ENCODE results near the gene ABLIM2. TPM values are rescaled to one million over a fixed set of nuclear protein-coding genes. Genes with fewer than 3 reads are reported as not detected.

The ABLIM2 gene
- polyA plus RNA-seq, 3 donors = 0.21 TPM; not detected in 2

- Histone ChIP-seq H3K27me3 (ENCODE audit: control insufficient read depth in 2 of 2, insufficient read depth in 2 of 2, low read length in 2 of 2) (peaks cover 0 to 6% of the 10 kb centered on the region in 2 donors), H3K36me3 (replicated peaks in 1 of 2; ENCODE audit: control insufficient read depth in 1 of 2, insufficient read depth in 2 of 2, low read length in 2 of 2) (no peaks in the 10 kb centered on the region), H2AFZ (ENCODE audit: insufficient read depth, low read depth, low read length, poor library complexity, severe bottlenecking) (no peak overlapping the region), H3K9ac (ENCODE audit: insufficient read depth, low read length, poor library complexity, severe bottlenecking) (no peak overlapping the region), H3K4me3 (replicated peaks in 1 of 3; ENCODE audit: low read depth in 2 of 3, low read length in 3 of 3) (no peak overlapping the region), H3K79me2 (ENCODE audit: insufficient read depth, low read length) (no peaks in the 10 kb centered on the region), H3K4me2 (replicated peaks; ENCODE audit: extremely low read depth, low read length, poor library complexity, severe bottlenecking) (no peak overlapping the region), H3K27ac (ENCODE audit: low read depth in 1 of 2, low read length in 2 of 2) (no peak overlapping the region), H4K20me1 (ENCODE audit: insufficient read depth, low read length) (no peaks in the 10 kb centered on the region), H3K4me1 (ENCODE audit: control insufficient read depth in 1 of 2, insufficient read depth in 2 of 2, low read length in 2 of 2) (no peaks in the 10 kb centered on the region), H3K9me3 (replicated peaks in 1 of 2; ENCODE audit: control insufficient read depth in 1 of 2, insufficient read depth in 1 of 2, low read length in 2 of 2) (peaks cover 0 to 17% of the 10 kb centered on the region in 2 donors)
- H3K27me3 Mint-ChIP-seq (ENCODE audit: low read depth in 3 of 3) = peaks cover 26 to 34% (median 28%) of the 10 kb centered on the region in 3 donors
- H3K9me3 Mint-ChIP-seq = peaks cover 2 to 26% (median 13%) of the 10 kb centered on the region in 7 donors
- no peak overlapping the region for H3K4me3 Mint-ChIP-seq
- TF ChIP-seq CTCF (IDR thresholded peaks at IDR 0.05) = no peak
- no peak overlapping the region for H3K27ac Mint-ChIP-seq
- WGBS (ENCODE audit: insufficient coverage) = 74% methylated on average over 3 of the region's 8 CpGs
- H3K4me1 Mint-ChIP-seq = peaks cover 6% of the 10 kb centered on the region
- no peak for DNase-seq
- H3K36me3 Mint-ChIP-seq = no peaks in the 10 kb centered on the region
- intact Hi-C loops (cut with micrococcal nuclease) = no loop called here
These were observed 202.3 kb downstream of the ABLIM2 start for GRCh38 chr4:7956270-7956808.

- no peak overlapping the region for H3K9ac ChIP-seq (ENCODE audit: insufficient read depth, low read length, poor library complexity, severe bottlenecking)
- no peak overlapping the region for H3K27ac Mint-ChIP-seq
- peaks cover 2 to 33% (median 14%) of the 10 kb centered on the region in 7 donors for H3K9me3 Mint-ChIP-seq
- H3K36me3 ChIP-seq (replicated peaks in 1 of 2; ENCODE audit: control insufficient read depth in 1 of 2, insufficient read depth in 2 of 2, low read length in 2 of 2) = no peaks in the 10 kb centered on the region
- no peak overlapping the region for H3K4me3 Mint-ChIP-seq
- peaks cover 2% of the 10 kb centered on the region for H3K4me1 Mint-ChIP-seq
- peaks cover 0 to 24% of the 10 kb centered on the region in 2 donors for H3K9me3 ChIP-seq (replicated peaks in 1 of 2; ENCODE audit: control insufficient read depth in 1 of 2, insufficient read depth in 1 of 2, low read length in 2 of 2)
- intact Hi-C loops (cut with micrococcal nuclease) = no loop called here
- H3K27me3 ChIP-seq (ENCODE audit: control insufficient read depth in 2 of 2, insufficient read depth in 2 of 2, low read length in 2 of 2) = peaks cover 0 to 6% of the 10 kb centered on the region in 2 donors
- H2AFZ ChIP-seq (ENCODE audit: insufficient read depth, low read depth, low read length, poor library complexity, severe bottlenecking) = no peak overlapping the region
- no peak for TF ChIP-seq CTCF (IDR thresholded peaks at IDR 0.05)
- H4K20me1 ChIP-seq (ENCODE audit: insufficient read depth, low read length) = no peaks in the 10 kb centered on the region
- WGBS (ENCODE audit: insufficient coverage) = 90% methylated on average over 4 of the region's 4 CpGs
- no peak overlapping the region for H3K4me2 ChIP-seq (replicated peaks; ENCODE audit: extremely low read depth, low read length, poor library complexity, severe bottlenecking)
- peaks cover 22 to 27% (median 26%) of the 10 kb centered on the region in 3 donors for H3K27me3 Mint-ChIP-seq (ENCODE audit: low read depth in 3 of 3)
- H3K79me2 ChIP-seq (ENCODE audit: insufficient read depth, low read length) = no peaks in the 10 kb centered on the region
- no peak overlapping the region for H3K4me3 ChIP-seq (replicated peaks in 1 of 3; ENCODE audit: low read depth in 2 of 3, low read length in 3 of 3)
- no peaks in the 10 kb centered on the region for H3K36me3 Mint-ChIP-seq
- H3K4me1 ChIP-seq (ENCODE audit: control insufficient read depth in 1 of 2, insufficient read depth in 2 of 2, low read length in 2 of 2) = no peaks in the 10 kb centered on the region
- DNase-seq = no peak
- no peak overlapping the region for H3K27ac ChIP-seq (ENCODE audit: low read depth in 1 of 2, low read length in 2 of 2)
These were observed 203.2 kb downstream of the ABLIM2 start for GRCh38 chr4:7955393-7955792.
